ENCODE measurements around the gene PACSIN1. TPM values are rescaled to one million over a fixed set of nuclear protein-coding genes. Genes with fewer than 3 reads are reported as not detected.

PACSIN1 gene
- total and polyA plus RNA-seq, 2 donors (not counting 3 experiments of a cell fraction or from before 2014, with no cell fraction given): 0.03 TPM; not detected in 1

DNA sequence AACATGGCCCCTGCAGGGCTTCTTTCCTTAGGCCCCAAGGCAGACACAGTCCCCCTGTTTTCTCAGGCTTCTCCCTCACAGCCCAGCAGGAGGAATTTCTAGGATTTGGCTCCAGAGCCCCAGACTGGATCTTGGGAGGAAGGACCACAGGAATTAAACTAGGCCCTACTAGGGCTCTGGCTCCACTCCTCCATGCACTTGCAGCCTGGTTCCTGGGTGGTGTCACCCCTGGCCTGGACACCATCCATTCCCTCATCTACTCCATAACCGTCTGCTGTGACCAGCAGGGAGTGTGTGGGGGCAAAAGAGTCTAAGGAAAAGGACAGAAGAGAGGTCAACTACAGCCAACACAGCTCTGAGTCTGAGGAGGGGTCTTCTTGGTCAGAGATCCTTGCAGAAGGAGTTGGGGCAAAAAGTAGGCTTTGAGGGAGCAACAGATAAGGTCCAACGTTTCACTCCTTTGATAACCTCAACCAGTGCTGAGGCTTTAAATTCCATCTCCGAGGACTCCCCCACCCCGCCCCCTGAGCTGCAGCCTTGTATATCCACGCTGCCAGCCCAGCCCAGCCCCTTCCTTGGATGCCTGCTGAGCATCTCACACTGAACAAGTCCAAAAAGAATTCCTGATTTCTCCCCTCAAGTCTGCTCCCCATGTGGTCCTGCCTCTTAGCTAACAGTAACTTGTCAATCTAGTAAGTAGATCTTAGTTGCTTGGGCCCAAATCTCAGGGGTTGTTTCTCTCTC is 118.2 kb downstream of the PACSIN1 start:
- CTCF ChIA-PET: interaction anchor here (0.7 kb wide), 1 partner anchor 15 kb away, joined by 3 read pairs; no protein-coding TSS in a partner anchor
- TF ChIP-seq JUN (IDR thresholded peaks at IDR 0.05; ENCODE audit: borderline replicate concordance, insufficient read depth, insufficient read length, low read depth): no peak
- TF ChIP-seq MYC (IDR thresholded peaks at IDR 0.05; ENCODE audit: low read depth, low read length): no peak
- no peak for TF ChIP-seq FOS (IDR thresholded peaks at IDR 0.05; ENCODE audit: borderline replicate concordance, insufficient read depth, low read length)
- no peak for TF ChIP-seq POLR2A (IDR thresholded peaks at IDR 0.05; ENCODE audit: low read depth, low read length)
- no peak for TF ChIP-seq GATA2 (IDR thresholded peaks at IDR 0.05; ENCODE audit: insufficient read depth, insufficient read length, low read depth, low read length)
- TF ChIP-seq, protein P1, sequence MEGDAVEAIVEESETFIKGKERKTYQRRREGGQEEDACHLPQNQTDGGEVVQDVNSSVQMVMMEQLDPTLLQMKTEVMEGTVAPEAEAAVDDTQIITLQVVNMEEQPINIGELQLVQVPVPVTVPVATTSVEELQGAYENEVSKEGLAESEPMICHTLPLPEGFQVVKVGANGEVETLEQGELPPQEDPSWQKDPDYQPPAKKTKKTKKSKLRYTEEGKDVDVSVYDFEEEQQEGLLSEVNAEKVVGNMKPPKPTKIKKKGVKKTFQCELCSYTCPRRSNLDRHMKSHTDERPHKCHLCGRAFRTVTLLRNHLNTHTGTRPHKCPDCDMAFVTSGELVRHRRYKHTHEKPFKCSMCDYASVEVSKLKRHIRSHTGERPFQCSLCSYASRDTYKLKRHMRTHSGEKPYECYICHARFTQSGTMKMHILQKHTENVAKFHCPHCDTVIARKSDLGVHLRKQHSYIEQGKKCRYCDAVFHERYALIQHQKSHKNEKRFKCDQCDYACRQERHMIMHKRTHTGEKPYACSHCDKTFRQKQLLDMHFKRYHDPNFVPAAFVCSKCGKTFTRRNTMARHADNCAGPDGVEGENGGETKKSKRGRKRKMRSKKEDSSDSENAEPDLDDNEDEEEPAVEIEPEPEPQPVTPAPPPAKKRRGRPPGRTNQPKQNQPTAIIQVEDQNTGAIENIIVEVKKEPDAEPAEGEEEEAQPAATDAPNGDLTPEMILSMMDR (IDR thresholded peaks at IDR 0.05; ENCODE audit: extremely low read depth in 1 of 2, insufficient read depth in 1 of 2, low read depth in 1 of 2, low read length in 2 of 2): no peak
- TF ChIP-seq EZH2 (IDR thresholded peaks at IDR 0.05; ENCODE audit: borderline replicate concordance, low read depth, low read length, severe bottlenecking): no peak
- no peak for TF ChIP-seq POLR2AphosphoS5 (IDR thresholded peaks at IDR 0.05; ENCODE audit: insufficient read depth, low read depth, low read length)
- no peaks in the 10 kb centered on the region for H3K4me1 ChIP-seq (ENCODE audit: control insufficient read depth, extremely low read depth, insufficient read depth, low read length)

More for the DNA sequence above, 118.2 kb downstream of the PACSIN1 start:
- Histone ChIP-seq H3K9me1 (replicated peaks; ENCODE audit: control insufficient read depth, extremely low read depth, insufficient read depth, low read length) (no peaks in the 10 kb centered on the region), H2AFZ (ENCODE audit: low read depth, low read length) (no peak overlapping the region), H3K27ac (ENCODE audit: insufficient read depth, low read depth, low read length) (no peak overlapping the region), H4K20me1 (replicated peaks; ENCODE audit: control insufficient read depth, extremely low read depth, insufficient read depth, low read length) (no peaks in the 10 kb centered on the region), H3K27me3 (ENCODE audit: control insufficient read depth in 2 of 2, insufficient read depth in 2 of 2, low read length in 2 of 2) (no peaks in the 10 kb centered on the region), H3K4me2 (ENCODE audit: insufficient read depth, low read length) (no peak overlapping the region), H3K9ac (replicated peaks; ENCODE audit: extremely low read depth, insufficient read depth, low read length) (no peak overlapping the region), H3K36me3 (ENCODE audit: control insufficient read depth in 2 of 2, extremely low read depth in 1 of 2, insufficient read depth in 2 of 2, low read length in 2 of 2) (peaks cover 0 to 8% of the 10 kb centered on the region in 2 experiments), H3K79me2 (ENCODE audit: control insufficient read depth, insufficient read depth, low read length) (no peaks in the 10 kb centered on the region), H3K9me3 (replicated peaks; ENCODE audit: control insufficient read depth, insufficient read depth, low read length) (no peaks in the 10 kb centered on the region), H3K4me3 (replicated peaks in 1 of 3; ENCODE audit: insufficient read depth in 1 of 3, low read depth in 1 of 3, low read length in 3 of 3) (no peak overlapping the region)
- POLR2A ChIA-PET: interaction anchor here (0.6 kb wide), 1 partner anchor 347 kb away, joined by 3 read pairs; the partner anchor contains the start of gene HMGA1
- no TSS peak for BruUV-seq (replicated peaks)
- dilution Hi-C loops (cut with MboI; ENCODE audit: extremely low pct_ligation_motif_present, low sequenced_read_pairs): no loop called here
- intact Hi-C loops (cut with micrococcal nuclease): no loop called here
- no peak for FAIRE-seq
- DNase-seq (ENCODE audit: low read depth, low spot score): no peak

Measured in endothelial cell of umbilical vein (primary cell).